H9 (cell line): Measurements from ENCODE around the gene SUGP1. TPM values are rescaled to one million over a fixed set of nuclear protein-coding genes. Genes with fewer than 3 reads are reported as not detected.

Source experiments
- DNase-seq: peaks from one replicate; pipeline ENCODE4 v3.0.0-alpha.2; 2017
- H2AFZ ChIP-seq: one replicate; pipeline ENCODE4 v1.6.1; 2013; ENCODE audit warnings: mild to moderate bottlenecking, low read length, control low read depth, moderate library complexity
- H2AK5ac ChIP-seq: 2 replicates; pipeline ENCODE4 v1.6.1; 2013; ENCODE audit warnings: low read length, control low read depth, mixed read lengths; ENCODE audit not compliant: insufficient read length
- H2BK120ac ChIP-seq: one replicate; pipeline ENCODE4 v1.6.1; 2013; ENCODE audit warnings: low read depth, mild to moderate bottlenecking, low read length, control low read depth, inconsistent platforms; ENCODE audit not compliant: poor library complexity, severe bottlenecking
- H2BK12ac ChIP-seq: 2 replicates; pipeline ENCODE4 v1.6.1; 2013; ENCODE audit warnings: low read length, control low read depth, mixed read lengths, low read depth; ENCODE audit not compliant: insufficient read length
- H2BK15ac ChIP-seq: 2 replicates; pipeline ENCODE4 v1.6.1; 2013; ENCODE audit warnings: low read depth, low read length, control low read depth
- H2BK20ac ChIP-seq: one replicate; pipeline ENCODE4 v1.6.1; 2013; ENCODE audit warnings: low read depth, mild to moderate bottlenecking, low read length, control low read depth, inconsistent platforms; ENCODE audit not compliant: poor library complexity, severe bottlenecking
- H2BK5ac ChIP-seq: 2 replicates; pipeline ENCODE4 v1.6.1; 2013; ENCODE audit warnings: low read length, control low read depth, mixed read lengths; ENCODE audit not compliant: insufficient read length
- H3K14ac ChIP-seq: 2 replicates; pipeline ENCODE4 v1.6.1; 2013; ENCODE audit warnings: low read length, control low read depth; ENCODE audit not compliant: insufficient read depth
- H3K18ac ChIP-seq: 2 replicates; pipeline ENCODE4 v1.6.1; 2013; ENCODE audit warnings: low read depth, mild to moderate bottlenecking, mixed read lengths, low read length, control low read depth; ENCODE audit not compliant: insufficient read length
- H3K23ac ChIP-seq: 2 replicates; pipeline ENCODE4 v1.6.1; 2013; ENCODE audit warnings: low read length, control low read depth, mixed read lengths, low read depth; ENCODE audit not compliant: insufficient read length
- H3K23me2 ChIP-seq: 2 replicates; pipeline ENCODE4 v1.6.1; 2013; ENCODE audit warnings: low read depth, mild to moderate bottlenecking, mixed read lengths, low read length, control low read depth; ENCODE audit not compliant: insufficient read length, poor library complexity, severe bottlenecking
- H3K27ac ChIP-seq: 2 replicates; pipeline ENCODE4 v1.5.1; 2013; ENCODE audit warnings: low read length, control low read depth, mixed read lengths, low read depth; ENCODE audit not compliant: insufficient read length
- H3K27me3 ChIP-seq: 2 replicates; pipeline ENCODE4 v1.6.1; 2013; ENCODE audit warnings: low read length, control low read depth, inconsistent platforms; ENCODE audit not compliant: insufficient read depth
- H3K4ac ChIP-seq: 2 replicates; pipeline ENCODE4 v1.6.1; 2013; ENCODE audit warnings: low read depth, mild to moderate bottlenecking, control low read depth, inconsistent platforms, low read length, moderate library complexity
- H3K4me1 ChIP-seq: 2 replicates; pipeline ENCODE4 v1.6.1; 2013; ENCODE audit warnings: low read length, control low read depth, inconsistent platforms; ENCODE audit not compliant: insufficient read depth
- H3K4me2 ChIP-seq: 2 replicates; pipeline ENCODE4 v1.6.1; 2013; ENCODE audit warnings: low read length, control low read depth, mixed read lengths; ENCODE audit not compliant: insufficient read length, insufficient read depth
- H3K56ac ChIP-seq: 2 replicates; pipeline ENCODE4 v1.6.1; 2013; ENCODE audit warnings: low read depth, mild to moderate bottlenecking, mixed read lengths, low read length, control low read depth; ENCODE audit not compliant: insufficient read length
- H3K79me1 ChIP-seq: 2 replicates; pipeline ENCODE4 v1.6.1; 2013; ENCODE audit warnings: low read depth, mild to moderate bottlenecking, moderate library complexity, low read length, control low read depth, inconsistent platforms; ENCODE audit not compliant: insufficient read depth, poor library complexity, severe bottlenecking
- H3K79me2 ChIP-seq: 2 replicates; pipeline ENCODE4 v1.6.1; 2013; ENCODE audit warnings: low read length, control low read depth, inconsistent platforms; ENCODE audit not compliant: insufficient read depth
- H3K9ac ChIP-seq: 2 replicates; pipeline ENCODE4 v1.6.1; 2013; ENCODE audit warnings: low read length, control low read depth, mixed read lengths; ENCODE audit not compliant: insufficient read length; ENCODE audit errors: extremely low read depth
- H3K9me3 ChIP-seq: one replicate; pipeline ENCODE4 v1.6.1; 2013; ENCODE audit warnings: low read depth, low read length, inconsistent platforms; ENCODE audit not compliant: control insufficient read depth
- H3T11ph ChIP-seq: one replicate; pipeline ENCODE4 v1.6.1; 2013; ENCODE audit warnings: mild to moderate bottlenecking, low read length, control low read depth, inconsistent platforms
- H4K20me1 ChIP-seq: one replicate; pipeline ENCODE4 v1.6.1; 2013; ENCODE audit not compliant: control insufficient read depth, insufficient read length, insufficient read depth
- H4K5ac ChIP-seq: 2 replicates; pipeline ENCODE4 v1.6.1; 2013; ENCODE audit warnings: low read depth, mild to moderate bottlenecking, mixed read lengths, low read length, control low read depth; ENCODE audit not compliant: insufficient read length
- H4K8ac ChIP-seq: replicated peaks from 2 replicates; pipeline ENCODE4 v1.6.1; 2013; ENCODE audit warnings: low read length, control low read depth, mixed read lengths, low read depth; ENCODE audit not compliant: insufficient read length
- H4K91ac ChIP-seq: 2 replicates; pipeline ENCODE4 v1.6.1; 2013; ENCODE audit warnings: low read depth, mild to moderate bottlenecking, moderate library complexity, mixed read lengths, low read length, control low read depth; ENCODE audit not compliant: insufficient read length
- H3K27ac Mint-ChIP-seq, 3 experiments: 2 replicates in 2 of 3; 3 replicates in 1 of 3; pipeline ENCODE4 v1.8.0; 2020 to 2021; ENCODE audit warnings: mixed read lengths in 3 of 3, mild to moderate bottlenecking in 1 of 3, moderate library complexity in 1 of 3
- H3K27me3 Mint-ChIP-seq: 2 replicates; pipeline ENCODE4 v1.8.0; 2021; ENCODE audit warnings: low read depth, mild to moderate bottlenecking, moderate library complexity, mixed read lengths
- H3K36me3 Mint-ChIP-seq, 3 experiments: 2 replicates in 2 of 3; 3 replicates in 1 of 3; pipeline ENCODE4 v1.8.0; 2020 to 2021; ENCODE audit warnings: low read depth in 3 of 3, mixed read lengths in 3 of 3; ENCODE audit not compliant: insufficient read depth in 1 of 3
- H3K4me1 Mint-ChIP-seq, 2 experiments: 2 replicates each; pipeline ENCODE4 v1.8.0; 2020; ENCODE audit warnings: mixed read lengths in 2 of 2
- H3K4me3 Mint-ChIP-seq, 2 experiments: 2 replicates in 1 of 2; 3 replicates in 1 of 2; pipeline ENCODE4 v1.8.0; 2020 to 2021; ENCODE audit warnings: mild to moderate bottlenecking in 2 of 2, mixed read lengths in 2 of 2, moderate library complexity in 1 of 2
- H3K9me3 Mint-ChIP-seq, 2 experiments: 2 replicates in 1 of 2; 3 replicates in 1 of 2; pipeline ENCODE4 v1.8.0; 2020; ENCODE audit warnings: mild to moderate bottlenecking in 2 of 2, mixed read lengths in 2 of 2, moderate library complexity in 1 of 2
- CTCF ChIP-seq: fragments of 200-600 bp; sonication (generic); conservative IDR thresholded peaks from 3 replicates; pipeline ENCODE4 v1.8.0; 2021; ENCODE audit warnings: antibody characterized with exemption, mild to moderate bottlenecking
- WGBS: extraction: QIAGEN DNeasy Blood & Tissue Kit; methylation state at CpG from one replicate; pipeline ENCODE4 v1.1.7; 2013; ENCODE audit warnings: missing lambda C conversion rate, low lambda C conversion rate, mixed read lengths; ENCODE audit not compliant: insufficient read length; ENCODE audit errors: extremely low coverage; 5-methylcytosine and 5-hydroxymethylcytosine counted together
- total RNA-seq: library from RNA; stranded (reverse); gene quantifications from 2 replicates; pipeline ENCODE4 v1.2.1, GENCODE V29; 2021

Gene SUGP1
- total RNA-seq, 1 experiment from 2014 or later: 103 TPM

- no peak for TF ChIP-seq CTCF
- H3K9ac ChIP-seq: no peak overlapping the region
- H4K91ac ChIP-seq: no peak overlapping the region
- no peak for DNase-seq
- H3K27ac Mint-ChIP-seq: no peak overlapping the region
- no peaks in the 10 kb centered on the region for H4K20me1 ChIP-seq
- H3K56ac ChIP-seq: no peak overlapping the region
- no peak overlapping the region for H2BK5ac ChIP-seq
- H4K8ac ChIP-seq: no peak overlapping the region
- H3K27ac ChIP-seq: no peak overlapping the region
- peaks cover 8 to 16% (median 16%) of the 10 kb centered on the region in 3 experiments for H3K36me3 Mint-ChIP-seq
- WGBS: no CpG with 5 or more reads among the region's 36 CpGs
- no peaks in the 10 kb centered on the region for H3K79me2 ChIP-seq
- no peak overlapping the region for H2AK5ac ChIP-seq
- H3K23me2 ChIP-seq: peaks cover 16% of the 10 kb centered on the region
- peaks cover 18 to 32% of the 10 kb centered on the region in 2 experiments for H3K4me1 Mint-ChIP-seq
- no peaks in the 10 kb centered on the region for H3K9me3 ChIP-seq
- H3K9me3 Mint-ChIP-seq: no peaks in the 10 kb centered on the region; a peak in 1 of 5 replicates
- H3K27me3 Mint-ChIP-seq: peaks cover 53% of the 10 kb centered on the region
- no peak overlapping the region for H3T11ph ChIP-seq
- no peaks in the 10 kb centered on the region for H3K79me1 ChIP-seq
- no peaks in the 10 kb centered on the region; the same call in 1 of the 2 replicates for H3K4me1 ChIP-seq
- no peak overlapping the region for H2AFZ ChIP-seq
- H2BK15ac ChIP-seq: no peak overlapping the region
- H3K14ac ChIP-seq: peak overlapping the region; percentile 32; the same call in 1 of the 2 replicates
- H3K4me2 ChIP-seq: peak overlapping the region; percentile 89
- H3K23ac ChIP-seq: no peak overlapping the region
- H3K4me3 Mint-ChIP-seq: peak overlapping the region; percentile 58 to 79
- H3K4ac ChIP-seq: no peak overlapping the region
- peak overlapping the region; percentile 60 for H3K18ac ChIP-seq
- no peak overlapping the region for H4K5ac ChIP-seq
- no peak overlapping the region for H2BK20ac ChIP-seq
- H2BK12ac ChIP-seq: no peak overlapping the region
- peaks cover 5% of the 10 kb centered on the region; the same call in 1 of the 2 replicates for H3K27me3 ChIP-seq
- no peak overlapping the region for H2BK120ac ChIP-seq
These were observed 59.7 kb downstream of the SUGP1 start for GRCh38 chr19:19260417-19261214.
